Measurements from ENCODE around the gene NUMBL.

GRCh38 chr19:40700083-40700482, 9.6 kb upstream of the NUMBL start:
- TF ChIP-seq ZNF274 (IDR thresholded peaks at IDR 0.05; ENCODE audit: low read depth, low read length) = no peak
- no peak for TF ChIP-seq SUZ12 (IDR thresholded peaks at IDR 0.05; ENCODE audit: extremely low read depth, insufficient read depth, insufficient read length)

All from NT2/D1 (cell line).